ENCODE results near the gene TALDO1. TPM values are rescaled to one million over a fixed set of nuclear protein-coding genes. Genes with fewer than 3 reads are reported as not detected.

TALDO1 gene
- total and polyA plus RNA-seq, 2 donors from 2014 or later = 175 to 312 TPM

DNA sequence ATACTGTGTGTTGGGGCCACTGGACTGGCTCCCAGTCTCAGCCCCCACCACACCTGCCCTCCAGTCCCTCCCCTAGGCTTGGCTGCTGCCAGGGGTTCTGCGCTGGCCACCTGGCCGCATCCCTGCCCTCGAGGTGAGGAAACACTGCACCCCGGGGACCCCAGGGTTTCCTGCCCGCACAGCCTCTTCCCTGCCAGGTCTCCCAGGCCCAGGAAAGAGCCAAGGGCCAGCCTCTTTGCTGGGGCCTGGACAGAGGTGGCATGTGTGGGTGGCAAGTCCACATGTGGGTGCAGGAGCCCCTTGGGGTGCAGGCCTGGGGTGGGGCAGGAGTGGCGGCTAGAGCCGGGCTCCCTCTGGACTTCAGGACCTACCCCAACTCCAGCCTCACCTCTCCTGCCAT, 38.8 kb upstream of the TALDO1 start:
- peak overlapping the region; percentile 90 to 92 for H3K27ac ChIP-seq (ENCODE audit: low read depth in 2 of 2, low read length in 2 of 2)

DNA sequence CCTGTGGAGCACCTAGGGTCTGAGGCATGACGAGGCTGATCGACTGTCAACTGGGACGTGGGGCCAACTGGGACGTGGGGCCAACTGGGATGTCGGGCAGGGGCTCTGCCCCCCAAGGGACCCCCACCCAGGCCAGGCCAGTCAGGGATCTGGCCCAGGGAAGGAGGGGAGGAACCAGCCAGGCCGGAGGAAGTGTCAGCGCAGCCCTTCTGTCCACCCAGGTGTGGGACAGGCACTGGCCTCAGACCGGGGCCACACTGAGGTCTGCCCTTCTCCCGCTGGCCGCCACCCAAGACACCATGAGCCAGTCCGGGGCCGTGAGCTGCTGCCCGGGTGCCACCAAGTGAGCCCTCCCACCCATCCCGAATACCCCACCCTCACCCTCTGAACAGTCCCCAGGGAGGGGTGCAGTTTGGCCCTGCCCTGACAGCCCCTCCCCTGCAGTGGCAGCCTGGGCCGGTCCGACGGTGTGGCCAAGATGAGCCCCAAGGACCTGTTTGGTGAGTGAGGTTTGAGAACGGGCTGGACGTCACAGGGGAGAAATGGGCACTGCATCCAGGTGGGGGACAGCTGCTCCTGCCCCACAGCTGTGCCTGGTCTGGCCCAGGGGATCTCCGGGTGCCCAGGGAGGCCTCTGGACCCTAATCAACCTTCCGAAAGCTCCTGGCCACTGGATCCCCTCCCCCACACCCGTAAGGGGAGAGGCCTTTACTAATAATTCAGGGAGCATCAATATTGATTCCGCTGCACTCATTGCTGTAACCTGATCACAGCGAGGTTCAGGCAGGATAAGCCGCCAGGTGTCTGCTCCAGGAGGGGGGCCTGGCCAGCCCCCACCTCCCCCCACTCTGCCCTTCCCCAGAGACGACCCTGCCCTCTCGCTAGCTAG, 37.9 kb upstream of the TALDO1 start:
- no peak for DNase-seq
- H3K9ac ChIP-seq (ENCODE audit: low read length in 3 of 3) = peak overlapping the region in 1 of 3 donors; percentile 26
- peak overlapping the region; percentile 72 to 74 for H3K27ac ChIP-seq (ENCODE audit: low read depth in 2 of 2, low read length in 2 of 2)
- H3K4me1 ChIP-seq (ENCODE audit: control insufficient read depth in 2 of 3, insufficient read depth in 2 of 3, low read depth in 1 of 3, low read length in 3 of 3) = peaks cover 0 to 51% (median 21%) of the 10 kb centered on the region in 3 donors
- intact Hi-C loops (cut with DNase I) = no loop called here
- FAIRE-seq = no peak
- TF ChIP-seq, protein P1, sequence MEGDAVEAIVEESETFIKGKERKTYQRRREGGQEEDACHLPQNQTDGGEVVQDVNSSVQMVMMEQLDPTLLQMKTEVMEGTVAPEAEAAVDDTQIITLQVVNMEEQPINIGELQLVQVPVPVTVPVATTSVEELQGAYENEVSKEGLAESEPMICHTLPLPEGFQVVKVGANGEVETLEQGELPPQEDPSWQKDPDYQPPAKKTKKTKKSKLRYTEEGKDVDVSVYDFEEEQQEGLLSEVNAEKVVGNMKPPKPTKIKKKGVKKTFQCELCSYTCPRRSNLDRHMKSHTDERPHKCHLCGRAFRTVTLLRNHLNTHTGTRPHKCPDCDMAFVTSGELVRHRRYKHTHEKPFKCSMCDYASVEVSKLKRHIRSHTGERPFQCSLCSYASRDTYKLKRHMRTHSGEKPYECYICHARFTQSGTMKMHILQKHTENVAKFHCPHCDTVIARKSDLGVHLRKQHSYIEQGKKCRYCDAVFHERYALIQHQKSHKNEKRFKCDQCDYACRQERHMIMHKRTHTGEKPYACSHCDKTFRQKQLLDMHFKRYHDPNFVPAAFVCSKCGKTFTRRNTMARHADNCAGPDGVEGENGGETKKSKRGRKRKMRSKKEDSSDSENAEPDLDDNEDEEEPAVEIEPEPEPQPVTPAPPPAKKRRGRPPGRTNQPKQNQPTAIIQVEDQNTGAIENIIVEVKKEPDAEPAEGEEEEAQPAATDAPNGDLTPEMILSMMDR (IDR thresholded peaks at IDR 0.05; ENCODE audit: borderline replicate concordance, extremely low read depth, insufficient read depth) = no peak
- H3K27me3 ChIP-seq (ENCODE audit: control insufficient read depth, insufficient read depth, low read length) = no peaks in the 10 kb centered on the region
- no peaks in the 10 kb centered on the region for H3K36me3 ChIP-seq (ENCODE audit: control insufficient read depth in 2 of 3, insufficient read depth in 3 of 3, low read length in 3 of 3)
- H3K4me3 ChIP-seq (ENCODE audit: low read length in 3 of 3) = peak overlapping the region in 1 of 3 donors; percentile 25
- no peaks in the 10 kb centered on the region for H3K9me3 ChIP-seq (ENCODE audit: control insufficient read depth in 2 of 3, insufficient read depth in 1 of 3, low read length in 3 of 3)

More for the DNA sequence above, 38.8 kb upstream of the TALDO1 start:
- DNase-seq (no peak), FAIRE-seq (no peak)
- H3K9me3 ChIP-seq (ENCODE audit: control insufficient read depth in 2 of 3, insufficient read depth in 1 of 3, low read length in 3 of 3) = no peaks in the 10 kb centered on the region
- H3K4me1 ChIP-seq (ENCODE audit: control insufficient read depth in 2 of 3, insufficient read depth in 2 of 3, low read depth in 1 of 3, low read length in 3 of 3) = peaks cover 0 to 57% (median 21%) of the 10 kb centered on the region in 3 donors
- H3K4me3 ChIP-seq (ENCODE audit: low read length in 3 of 3) = peak overlapping the region in 1 of 3 donors; percentile 74
- H3K9ac ChIP-seq (ENCODE audit: low read length in 3 of 3) = peak overlapping the region in 2 of 3 donors; percentile 40 to 48
- no peaks in the 10 kb centered on the region for H3K36me3 ChIP-seq (ENCODE audit: control insufficient read depth in 2 of 3, insufficient read depth in 3 of 3, low read length in 3 of 3)
- H3K27me3 ChIP-seq (ENCODE audit: control insufficient read depth, insufficient read depth, low read length) = no peaks in the 10 kb centered on the region
- intact Hi-C loops (cut with DNase I) = no loop called here
- TF ChIP-seq, protein P1 (IDR thresholded peaks at IDR 0.05; ENCODE audit: borderline replicate concordance, extremely low read depth, insufficient read depth) = no peak

DNA sequence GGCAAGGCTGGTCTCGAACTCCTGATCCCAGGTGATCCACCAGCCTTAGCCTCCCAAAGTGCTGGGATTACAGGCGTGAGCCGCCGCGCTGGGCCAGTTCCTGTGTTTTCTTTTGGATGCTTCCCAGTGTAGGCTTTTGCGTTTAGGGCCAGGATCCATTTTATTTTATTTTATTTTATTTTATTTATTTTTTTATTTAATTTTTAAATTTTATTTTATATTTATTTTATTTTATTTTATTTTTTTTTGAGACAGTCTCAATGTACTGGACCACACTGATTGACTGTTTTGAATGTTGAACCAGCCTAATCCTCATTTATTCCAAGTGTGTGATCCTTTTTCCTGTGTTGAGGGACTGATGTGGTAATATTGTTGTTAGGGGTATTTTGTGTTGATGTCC, 32.8 kb upstream of the TALDO1 start:
- peaks cover 0 to 4% (median 0%) of the 10 kb centered on the region in 3 donors for H3K36me3 ChIP-seq (ENCODE audit: control insufficient read depth in 2 of 3, insufficient read depth in 3 of 3, low read length in 3 of 3)
- no peak overlapping the region for H3K27ac ChIP-seq (ENCODE audit: low read depth in 2 of 2, low read length in 2 of 2)
- intact Hi-C loops (cut with DNase I) = no loop called here
- H3K4me3 ChIP-seq (ENCODE audit: low read length in 3 of 3) = no peak overlapping the region
- no peak overlapping the region for H3K9ac ChIP-seq (ENCODE audit: low read length in 3 of 3)
- DNase-seq = no peak
- TF ChIP-seq, protein P1 (IDR thresholded peaks at IDR 0.05; ENCODE audit: borderline replicate concordance, extremely low read depth, insufficient read depth) = no peak
- no peak for FAIRE-seq
- peaks cover 0 to 23% (median 12%) of the 10 kb centered on the region in 3 donors for H3K4me1 ChIP-seq (ENCODE audit: control insufficient read depth in 2 of 3, insufficient read depth in 2 of 3, low read depth in 1 of 3, low read length in 3 of 3)
- no peaks in the 10 kb centered on the region for H3K27me3 ChIP-seq (ENCODE audit: control insufficient read depth, insufficient read depth, low read length)
- no peaks in the 10 kb centered on the region for H3K9me3 ChIP-seq (ENCODE audit: control insufficient read depth in 2 of 3, insufficient read depth in 1 of 3, low read length in 3 of 3)

Data from kidney (tissue), 14 donors.